Memory B cell (primary cell): ENCODE measurements around the gene DHX34.
"Not testable (repeated sequence)": the region's sequence is repeated elsewhere in the genome, so short reads cannot be mapped to it uniquely, and the experiment has no call there.

Experiments
- ATAC-seq: fragments of 150-1000 bp; cut with Tn5 transposase; 2 replicates; pipeline ENCODE4 v1.10.0; 2021; ENCODE audit warnings: low read depth, mild to moderate bottlenecking, moderate library complexity
- DNase-seq, 2 donors: peaks; one replicate each; pipeline ENCODE4 v3.0.0; 2022; ENCODE audit warnings: low spot score in 2 of 2
- H3K27ac Mint-ChIP-seq: one replicate; pipeline ENCODE4 v1.8.0; 2022; ENCODE audit warnings: mild to moderate bottlenecking, moderate library complexity, mixed read lengths
- H3K27me3 Mint-ChIP-seq: one replicate; pipeline ENCODE4 v1.8.0; 2022; ENCODE audit warnings: mixed read lengths
- H3K36me3 Mint-ChIP-seq: one replicate; pipeline ENCODE4 v1.8.0; 2022; ENCODE audit warnings: mild to moderate bottlenecking, mixed read lengths
- H3K4me1 Mint-ChIP-seq: one replicate; pipeline ENCODE4 v1.8.0; 2022; ENCODE audit warnings: mixed read lengths
- H3K4me3 Mint-ChIP-seq: one replicate; pipeline ENCODE4 v1.8.0; 2022; ENCODE audit warnings: mild to moderate bottlenecking, moderate library complexity, mixed read lengths
- H3K9me3 Mint-ChIP-seq: one replicate; pipeline ENCODE4 v1.8.0; 2022; ENCODE audit warnings: mixed read lengths

The DHX34 gene

GRCh38 chr19:47348819-47349795 lies at the start of gene DHX34:
Gene DHX34, plus strand, starts transcription at chr19:47349315. Its CDS starts 3,716 bp downstream, at chr19:47353031.
- ATAC-seq (peak; percentile 94), DNase-seq (peak; percentile 98 to 100)
- Mint-ChIP-seq H3K36me3 (peaks cover 9% of the 10 kb centered on the region), H3K27me3 (no peaks in the 10 kb centered on the region), H3K4me1 (peaks cover 23% of the 10 kb centered on the region), H3K4me3 (peak within 1 kb of the TSS; percentile 94), H3K9me3 (no peaks in the 10 kb centered on the region), H3K27ac (peak within 1 kb of the TSS; percentile 92)

GRCh38 chr19:47300867-47301266 lies 48.2 kb upstream of the DHX34 start:
- H3K4me3 Mint-ChIP-seq, H3K36me3 Mint-ChIP-seq, H3K27me3 Mint-ChIP-seq, DNase-seq, H3K9me3 Mint-ChIP-seq, ATAC-seq: not testable (repeated sequence)
- peak overlapping the region; percentile 65 for H3K27ac Mint-ChIP-seq
- H3K4me1 Mint-ChIP-seq, result peaks cover 24% of the 10 kb centered on the region

- Mint-ChIP-seq H3K4me3 (no peak overlapping the region), H3K27me3 (peaks cover 15% of the 10 kb centered on the region), H3K27ac (peak overlapping the region; percentile 16), H3K4me1 (peaks cover 20% of the 10 kb centered on the region), H3K9me3 (no peaks in the 10 kb centered on the region), H3K36me3 (no peaks in the 10 kb centered on the region)
- ATAC-seq (peak; percentile 65), DNase-seq (no peak)
These were observed 46.9 kb upstream of the DHX34 start for GRCh38 chr19:47302249-47302648.

- ATAC-seq (no peak), DNase-seq (no peak)
- peaks cover 17% of the 10 kb centered on the region for H3K27me3 Mint-ChIP-seq
- H3K9me3 Mint-ChIP-seq, result no peaks in the 10 kb centered on the region
- H3K4me1 Mint-ChIP-seq, result peaks cover 20% of the 10 kb centered on the region
- no peaks in the 10 kb centered on the region for H3K36me3 Mint-ChIP-seq
- H3K4me3 Mint-ChIP-seq, result no peak overlapping the region
- H3K27ac Mint-ChIP-seq, result no peak overlapping the region
These were observed 45.1 kb upstream of the DHX34 start for GRCh38 chr19:47303966-47304365.

- peaks cover 20% of the 10 kb centered on the region for H3K27me3 Mint-ChIP-seq
- H3K27ac Mint-ChIP-seq, result no peak overlapping the region
- ATAC-seq, result peak; percentile 70
- peaks cover 18% of the 10 kb centered on the region for H3K4me1 Mint-ChIP-seq
- H3K4me3 Mint-ChIP-seq, result no peak overlapping the region
- H3K36me3 Mint-ChIP-seq, result no peaks in the 10 kb centered on the region
- no peaks in the 10 kb centered on the region for H3K9me3 Mint-ChIP-seq
- peak; percentile 38 to 48 for DNase-seq
These were observed 43.8 kb upstream of the DHX34 start for GRCh38 chr19:47305309-47305751.

GRCh38 chr19:47306303-47306702 lies 42.8 kb upstream of the DHX34 start:
- Mint-ChIP-seq H3K4me1 (peaks cover 12% of the 10 kb centered on the region), H3K36me3 (no peaks in the 10 kb centered on the region), H3K27me3 (peaks cover 16% of the 10 kb centered on the region), H3K4me3 (no peak overlapping the region), H3K27ac (no peak overlapping the region), H3K9me3 (no peaks in the 10 kb centered on the region)
- DNase-seq, result no peak
- ATAC-seq, result no peak

GRCh38 chr19:47309038-47309437 lies 40.1 kb upstream of the DHX34 start:
- no peaks in the 10 kb centered on the region for H3K36me3 Mint-ChIP-seq
- peaks cover 6% of the 10 kb centered on the region for H3K4me1 Mint-ChIP-seq
- DNase-seq, result no peak
- no peak overlapping the region for H3K27ac Mint-ChIP-seq
- H3K4me3 Mint-ChIP-seq, result no peak overlapping the region
- peaks cover 18% of the 10 kb centered on the region for H3K27me3 Mint-ChIP-seq
- no peak for ATAC-seq
- no peaks in the 10 kb centered on the region for H3K9me3 Mint-ChIP-seq

GRCh38 chr19:47309608-47310007 lies 39.5 kb upstream of the DHX34 start, which contains the start of gene C5AR1:
Gene C5AR1, plus strand, starts transcription at chr19:47309861. Its CDS starts 35 bp downstream, at chr19:47309896.
- ATAC-seq (no peak), DNase-seq (no peak)
- no peak within 1 kb of the TSS for H3K4me3 Mint-ChIP-seq
- peaks cover 18% of the 10 kb centered on the region for H3K27me3 Mint-ChIP-seq
- peaks cover 6% of the 10 kb centered on the region for H3K4me1 Mint-ChIP-seq
- H3K9me3 Mint-ChIP-seq, result no peaks in the 10 kb centered on the region
- H3K27ac Mint-ChIP-seq, result no peak within 1 kb of the TSS
- no peaks in the 10 kb centered on the region for H3K36me3 Mint-ChIP-seq

GRCh38 chr19:47310323-47310722 lies 38.8 kb upstream of the DHX34 start:
- DNase-seq (no peak), ATAC-seq (no peak)
- Mint-ChIP-seq H3K9me3 (no peaks in the 10 kb centered on the region), H3K4me1 (peaks cover 4% of the 10 kb centered on the region), H3K36me3 (no peaks in the 10 kb centered on the region), H3K27me3 (peaks cover 16% of the 10 kb centered on the region), H3K27ac (no peak overlapping the region), H3K4me3 (no peak overlapping the region)

- peaks cover 16% of the 10 kb centered on the region for H3K27me3 Mint-ChIP-seq
- H3K27ac Mint-ChIP-seq, result no peak overlapping the region
- H3K36me3 Mint-ChIP-seq, result no peaks in the 10 kb centered on the region
- H3K4me1 Mint-ChIP-seq, result peaks cover 3% of the 10 kb centered on the region
- ATAC-seq, result no peak
- no peak overlapping the region for H3K4me3 Mint-ChIP-seq
- DNase-seq, result no peak
- H3K9me3 Mint-ChIP-seq, result no peaks in the 10 kb centered on the region
These were observed 38.3 kb upstream of the DHX34 start for GRCh38 chr19:47310819-47311218.

GRCh38 chr19:47312366-47313006 lies 36.6 kb upstream of the DHX34 start:
- no peak for DNase-seq
- no peak overlapping the region for H3K27ac Mint-ChIP-seq
- H3K4me3 Mint-ChIP-seq, result no peak overlapping the region
- no peaks in the 10 kb centered on the region for H3K9me3 Mint-ChIP-seq
- H3K4me1 Mint-ChIP-seq, result peaks cover 3% of the 10 kb centered on the region
- H3K27me3 Mint-ChIP-seq, result peaks cover 16% of the 10 kb centered on the region
- no peak for ATAC-seq
- no peaks in the 10 kb centered on the region for H3K36me3 Mint-ChIP-seq

- Mint-ChIP-seq H3K27me3 (peaks cover 16% of the 10 kb centered on the region), H3K27ac (no peak overlapping the region), H3K4me1 (peaks cover 3% of the 10 kb centered on the region), H3K4me3 (no peak overlapping the region), H3K36me3 (no peaks in the 10 kb centered on the region), H3K9me3 (no peaks in the 10 kb centered on the region)
- no peak for ATAC-seq
- DNase-seq, result no peak
These were observed 35.3 kb upstream of the DHX34 start for GRCh38 chr19:47313754-47314295.

- no peaks in the 10 kb centered on the region for H3K4me1 Mint-ChIP-seq
- H3K9me3 Mint-ChIP-seq, result no peaks in the 10 kb centered on the region
- H3K36me3 Mint-ChIP-seq, result no peaks in the 10 kb centered on the region
- no peak overlapping the region for H3K27ac Mint-ChIP-seq
- peaks cover 15% of the 10 kb centered on the region for H3K27me3 Mint-ChIP-seq
- H3K4me3 Mint-ChIP-seq, result no peak overlapping the region
- DNase-seq, result no peak
- peak; percentile 41 for ATAC-seq
These were observed 33.8 kb upstream of the DHX34 start for GRCh38 chr19:47315125-47315821.
